Right renal cortex interstitium (tissue), 3 donors: ENCODE measurements around the gene DNAH10. TPM values are rescaled to one million over a fixed set of nuclear protein-coding genes. Genes with fewer than 3 reads are reported as not detected.

Experiments
- DNase-seq, 3 donors: peaks; one replicate each; pipeline ENCODE4 v3.0.0-alpha.2; 2013; ENCODE audit warnings: low read depth in 3 of 3, low spot score in 2 of 3
- polyA plus RNA-seq, 3 donors: library from polyadenylated mRNA; unstranded; fragments of 120-200 nt; gene quantifications; one replicate each; pipeline ENCODE4 v1.2.1, GENCODE V29; 2013; ENCODE audit not compliant: insufficient read length in 3 of 3

Gene DNAH10
- polyA plus RNA-seq, result 1 to 10 TPM; 4.1 to 5.2 (median 5.0) TPM

- DNase-seq, result peak in 1 of 3 donors; percentile 30
Observed at GRCh38 chr12:123761841-123762714, at the start of gene DNAH10. TSS of gene DNAH10 (plus strand) at chr12:123762301. CDS start at chr12:123762337, 36 bp downstream.

GRCh38 chr12:123712780-123713319 lies 49.3 kb upstream of the DNAH10 start:
- DNase-seq, result no peak

GRCh38 chr12:123713398-123713797 lies 48.7 kb upstream of the DNAH10 start:
- no peak for DNase-seq

GRCh38 chr12:123713823-123714585 lies 48.1 kb upstream of the DNAH10 start:
- DNase-seq, result no peak

- DNase-seq, result no peak
Observed at GRCh38 chr12:123715195-123715594, 46.9 kb upstream of the DNAH10 start.

DNA sequence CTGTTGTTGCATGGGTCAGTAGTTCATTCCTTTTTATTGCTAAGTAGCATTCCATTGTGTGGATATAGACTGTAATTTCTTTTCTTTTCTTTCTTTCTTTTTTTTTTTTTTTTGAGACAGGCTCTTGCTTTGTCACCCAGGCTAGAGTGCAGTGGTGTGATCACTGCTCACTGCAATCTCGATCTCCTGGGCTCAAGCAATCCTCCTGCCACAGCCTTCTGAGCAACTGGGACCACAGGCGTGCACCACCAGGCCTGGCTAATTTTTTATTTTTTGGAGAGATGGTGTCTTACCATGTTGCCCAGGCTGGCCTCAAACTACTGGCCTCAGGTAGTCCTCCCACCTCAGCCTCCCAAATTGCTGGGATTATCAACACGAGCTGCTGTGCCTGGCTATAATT lies 44.8 kb upstream of the DNAH10 start:
- no peak for DNase-seq

GRCh38 chr12:123720141-123720814 lies 41.8 kb upstream of the DNAH10 start:
- no peak for DNase-seq

DNA sequence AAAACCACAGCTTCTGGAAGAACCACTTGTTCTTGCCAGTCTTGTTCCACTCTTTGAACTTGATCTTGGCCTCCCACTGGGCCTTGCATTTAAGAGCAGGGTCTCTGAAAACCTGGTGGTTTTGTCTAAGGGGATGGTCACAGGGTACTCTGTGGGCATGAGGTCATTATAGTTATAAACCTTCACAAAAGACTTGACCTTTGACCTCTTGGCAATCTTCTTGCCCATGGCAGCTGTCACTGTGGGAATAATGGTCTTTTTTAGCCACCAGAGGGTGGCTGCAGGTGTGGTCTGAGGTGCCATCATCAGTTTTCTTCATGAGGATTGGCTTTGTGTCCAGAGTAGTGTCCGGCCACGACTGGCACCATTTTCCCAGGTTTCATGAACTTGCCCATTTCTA lies 40.9 kb upstream of the DNAH10 start:
- no peak for DNase-seq

DNA sequence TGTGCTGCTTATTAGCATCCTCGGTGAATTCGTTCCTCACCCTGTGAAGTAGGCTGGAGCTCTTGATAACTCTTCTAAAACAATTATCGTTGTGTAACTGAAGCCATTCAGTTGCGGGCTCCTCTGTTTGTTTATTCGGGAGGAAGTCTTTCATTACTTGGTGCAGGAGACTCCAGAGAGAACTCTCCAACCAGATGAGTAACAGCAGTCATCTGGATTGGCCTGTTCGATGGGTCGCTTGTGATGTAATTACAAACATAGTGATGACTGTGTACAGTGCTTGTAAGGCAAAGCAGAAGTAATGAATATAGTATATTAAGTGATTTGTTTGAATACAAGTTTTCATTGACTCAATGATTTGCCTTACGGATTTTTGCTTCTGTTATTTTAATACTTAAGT lies 39.1 kb upstream of the DNAH10 start:
- no peak for DNase-seq

DNA sequence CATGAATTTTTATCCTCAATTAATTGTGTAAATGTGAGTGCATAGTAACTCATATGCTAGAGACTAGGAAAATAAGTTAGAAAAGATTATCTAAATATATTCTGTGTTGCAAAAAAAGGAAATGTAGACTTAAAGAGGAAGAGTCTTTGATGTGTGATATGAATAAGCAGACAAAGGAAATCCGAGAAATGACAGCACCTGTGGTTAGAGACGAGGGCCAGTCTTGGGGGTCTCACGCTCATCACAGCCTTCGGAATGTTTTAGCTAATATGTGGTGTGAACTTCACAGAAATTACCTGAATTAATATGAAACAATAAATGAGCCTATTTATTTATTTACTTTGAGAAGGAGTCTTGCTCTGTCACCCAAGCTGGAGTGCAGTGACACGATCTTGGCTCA lies 38.3 kb upstream of the DNAH10 start:
- no peak for DNase-seq

DNA sequence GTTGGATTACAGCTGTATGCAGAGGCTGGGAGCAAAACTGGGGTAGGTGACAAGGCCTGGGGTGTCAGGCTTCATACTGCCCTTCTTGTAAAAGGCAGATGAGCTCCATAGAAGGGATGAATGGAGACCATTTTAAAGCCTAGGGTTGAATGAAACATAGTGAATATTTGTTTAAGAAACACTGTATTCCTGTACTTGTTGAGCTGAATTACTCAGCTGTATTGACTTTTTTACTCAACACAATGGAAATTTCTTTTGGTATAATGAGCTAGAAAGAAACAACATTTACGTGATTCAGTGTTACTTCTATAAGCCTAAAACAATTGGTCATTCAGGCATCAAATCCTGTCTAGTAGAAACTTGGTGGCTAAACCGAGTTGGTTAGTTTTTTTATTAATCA lies 35.9 kb upstream of the DNAH10 start:
- DNase-seq, result no peak

DNA sequence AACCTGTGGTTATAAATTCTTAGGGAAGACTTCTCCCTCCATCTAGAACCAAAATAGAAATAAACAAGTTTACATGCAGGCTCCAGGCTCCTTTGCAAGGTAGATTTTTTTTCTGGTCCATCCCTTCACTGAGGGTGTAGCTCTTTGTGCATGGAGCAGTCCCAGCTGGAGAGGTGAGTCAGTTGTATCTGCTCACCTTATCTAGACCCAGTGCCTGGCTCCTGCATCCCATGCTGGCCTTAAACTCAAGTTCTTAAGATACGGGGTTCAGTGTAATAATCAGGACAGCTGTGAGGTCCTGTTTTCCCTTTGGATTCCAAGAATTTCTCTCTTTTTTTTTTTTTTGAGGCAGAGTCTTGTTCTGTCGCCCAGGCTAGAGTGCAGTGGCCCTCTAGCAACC lies 35.1 kb upstream of the DNAH10 start:
- DNase-seq, result no peak

- no peak for DNase-seq
Observed at GRCh38 chr12:123727878-123728277, 34.2 kb upstream of the DNAH10 start.

DNA sequence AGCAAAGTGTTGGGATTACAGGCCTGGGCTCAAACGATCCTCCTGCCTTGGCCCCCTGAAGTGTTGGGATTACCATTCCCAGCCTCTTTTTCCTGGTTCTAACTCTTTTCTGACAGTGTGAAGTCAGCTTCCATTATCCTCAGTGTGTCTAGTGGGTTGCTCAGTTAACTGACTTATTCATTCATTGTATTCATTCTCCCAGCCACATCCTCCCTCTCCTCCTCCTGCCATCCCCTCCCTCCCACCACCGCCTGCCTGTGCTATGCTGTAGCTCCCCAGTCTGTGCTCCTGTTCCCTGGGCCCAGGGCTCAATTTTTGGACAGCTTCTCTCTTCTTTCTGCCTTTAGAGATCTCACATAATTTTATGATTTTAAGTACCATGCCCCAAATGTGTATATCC lies 30.5 kb upstream of the DNAH10 start:
- DNase-seq, result no peak

- DNase-seq, result no peak
Observed at GRCh38 chr12:123732251-123732650, 29.9 kb upstream of the DNAH10 start.

DNA sequence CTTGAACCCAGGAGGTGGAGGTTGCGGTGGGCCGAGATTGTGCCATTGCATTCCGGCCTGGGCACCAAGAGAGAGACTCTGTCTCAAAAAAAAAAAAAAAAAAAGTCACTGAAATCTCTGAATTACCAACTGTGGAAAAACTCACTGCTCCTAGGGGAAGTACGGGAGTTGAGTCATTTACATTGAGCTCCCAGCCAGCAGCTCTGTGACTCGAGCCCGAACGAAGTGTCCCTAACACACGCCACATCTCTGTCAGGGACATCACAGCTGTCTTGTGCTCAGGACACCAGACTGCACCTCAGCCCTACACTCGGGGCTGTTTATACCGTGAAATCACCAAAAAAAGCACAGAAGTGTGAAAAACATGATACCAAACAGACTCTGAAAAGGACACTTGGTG lies 28.9 kb upstream of the DNAH10 start:
- DNase-seq, result no peak

GRCh38 chr12:123734268-123734667 lies 27.8 kb upstream of the DNAH10 start:
- no peak for DNase-seq

DNA sequence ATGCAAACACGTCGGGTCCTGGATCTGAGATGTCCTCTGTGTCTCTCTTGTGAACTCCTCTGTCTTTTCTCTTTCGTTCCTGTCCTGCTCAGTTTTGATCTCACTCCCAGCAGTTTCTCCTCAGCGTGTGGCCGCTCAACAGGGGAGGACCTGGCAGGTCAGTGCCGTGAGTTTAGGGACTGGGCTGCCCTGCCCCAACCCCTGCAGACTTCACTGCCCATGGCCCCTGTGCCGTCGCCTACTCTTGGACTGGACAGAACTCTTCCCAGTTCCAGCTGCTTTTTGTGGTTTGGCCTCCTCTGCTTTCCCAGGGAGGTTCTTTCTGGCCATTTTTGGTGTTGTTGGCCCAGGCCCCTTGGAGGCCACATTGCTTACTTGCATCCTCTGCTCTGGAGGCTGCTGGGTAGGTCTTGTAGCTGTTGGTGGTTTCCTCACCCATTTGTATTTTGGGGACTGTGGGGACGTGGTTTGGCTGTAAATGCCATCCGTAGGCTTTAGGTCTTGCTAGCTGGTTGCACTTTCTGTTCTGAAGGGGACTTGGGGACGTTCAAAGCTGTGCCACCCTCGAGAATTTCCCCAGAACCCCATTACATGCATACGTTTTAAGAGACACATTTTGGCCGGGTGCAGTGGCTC lies 20.0 kb upstream of the DNAH10 start:
- DNase-seq, result no peak

- DNase-seq, result no peak
Observed at GRCh38 chr12:123743002-123743401, 19.1 kb upstream of the DNAH10 start.

GRCh38 chr12:123744836-123745235 lies 17.3 kb upstream of the DNAH10 start:
- no peak for DNase-seq

GRCh38 chr12:123747309-123747708 lies 14.8 kb upstream of the DNAH10 start:
- DNase-seq, result no peak
